ENCODE results near the gene ETS1.

The ETS1 gene

GRCh38 chr11:128593281-128593680, 5.9 kb upstream of the ETS1 start:
- DNase-seq = no peak

GRCh38 chr11:128592454-128592853, 5.1 kb upstream of the ETS1 start:
- DNase-seq = no peak

DNA sequence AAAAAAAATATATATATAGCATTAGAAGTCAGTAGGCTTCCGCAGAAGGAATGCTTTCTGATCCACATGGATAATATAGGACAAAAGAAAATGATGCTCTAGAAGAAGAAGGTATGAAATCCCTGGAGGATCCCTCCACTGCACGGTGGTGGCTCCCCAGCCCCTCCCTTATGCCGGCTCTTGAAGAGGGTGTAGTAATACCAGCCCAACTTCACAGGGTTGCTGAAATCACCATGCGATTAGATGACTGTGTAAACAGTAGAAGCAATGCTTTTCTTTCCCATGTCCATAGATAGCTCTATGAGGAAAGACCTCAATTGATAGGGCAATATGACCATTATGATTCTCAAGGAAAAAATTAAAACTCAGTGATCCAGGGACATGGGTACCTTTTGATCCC, 3.2 kb upstream of the ETS1 start:
- DNase-seq = no peak

GRCh38 chr11:128589998-128590397, 2.6 kb upstream of the ETS1 start:
- no peak for DNase-seq

GRCh38 chr11:128588093-128588492, 735 bp upstream of the ETS1 start:
- no peak for DNase-seq

GRCh38 chr11:128586689-128587088, 669 bp downstream of the ETS1 start:
- no peak for DNase-seq

GRCh38 chr11:128585498-128586238, 1.7 kb downstream of the ETS1 start:
- no peak for DNase-seq

DNA sequence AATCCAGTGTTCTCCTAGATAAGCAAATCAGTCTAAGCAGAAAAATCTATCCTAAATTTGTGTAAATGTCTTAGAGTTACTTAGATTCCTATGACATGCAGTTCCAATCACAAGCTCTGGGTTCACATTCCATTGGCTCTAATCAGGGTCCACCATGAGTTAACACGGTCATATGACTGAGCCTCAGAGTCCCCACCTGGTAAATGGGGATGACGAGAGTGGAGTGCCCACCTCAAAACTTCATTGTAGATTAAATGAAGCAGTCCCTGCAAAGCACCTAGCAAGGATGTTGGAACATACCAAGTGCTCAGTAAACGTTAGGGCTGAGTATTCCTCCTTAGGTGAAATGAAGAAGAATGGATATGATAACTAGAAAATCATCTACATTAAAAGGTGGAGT, 3.1 kb downstream of the ETS1 start:
- DNase-seq = no peak

- DNase-seq = no peak
These were observed 4.6 kb downstream of the ETS1 start for GRCh38 chr11:128582496-128583366.

DNA sequence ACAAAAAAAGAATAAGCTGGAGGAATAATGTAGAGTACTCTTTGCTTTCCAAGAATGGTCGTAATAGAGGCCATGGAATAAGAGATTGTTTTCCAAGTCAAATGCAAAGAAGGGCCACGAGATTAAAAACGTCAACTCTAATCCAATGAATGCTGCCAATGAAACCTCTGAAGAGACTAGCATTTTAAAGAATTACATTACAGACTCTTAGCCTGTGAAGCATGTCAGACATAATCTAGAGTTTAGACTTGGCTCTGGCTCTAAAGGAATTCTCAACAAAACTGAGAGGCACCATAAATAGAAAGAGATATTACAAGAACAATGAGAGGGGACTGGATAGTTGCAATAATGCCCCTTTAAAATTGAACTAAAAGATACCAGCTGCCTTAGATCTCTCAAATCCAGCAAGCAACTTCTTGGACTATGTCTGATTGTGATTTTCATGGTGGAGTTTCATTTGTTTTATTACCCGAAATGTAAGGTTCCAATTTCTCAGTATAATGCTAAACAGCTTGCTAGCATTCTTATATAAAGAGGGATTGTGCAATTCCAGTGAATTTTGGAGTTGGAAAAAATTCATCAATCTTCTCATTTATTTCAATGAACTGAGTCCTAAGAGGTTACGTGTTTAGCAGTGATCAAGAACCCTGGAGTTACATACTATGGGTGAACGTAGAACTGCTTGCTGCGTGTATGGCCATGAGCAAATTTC, 5.6 kb downstream of the ETS1 start:
- DNase-seq = no peak

- no peak for DNase-seq
These were observed 6.7 kb downstream of the ETS1 start for GRCh38 chr11:128580612-128581011.

GRCh38 chr11:128579798-128580504, 7.4 kb downstream of the ETS1 start:
- DNase-seq = peak in 1 of 2 donors; percentile 10

GRCh38 chr11:128576555-128576954, 10.8 kb downstream of the ETS1 start:
- no peak for DNase-seq

- peak in 1 of 2 donors; percentile 15 for DNase-seq
These were observed 11.4 kb downstream of the ETS1 start for GRCh38 chr11:128575961-128576350.

- DNase-seq = no peak
These were observed 12.0 kb downstream of the ETS1 start for GRCh38 chr11:128575174-128575960.

- DNase-seq = no peak
These were observed 12.8 kb downstream of the ETS1 start for GRCh38 chr11:128574576-128575011.

- no peak for DNase-seq
These were observed 13.7 kb downstream of the ETS1 start for GRCh38 chr11:128573638-128574037.

GRCh38 chr11:128572965-128573364, 14.4 kb downstream of the ETS1 start:
- DNase-seq = no peak

GRCh38 chr11:128570632-128571031, 16.7 kb downstream of the ETS1 start:
- DNase-seq = no peak

DNA sequence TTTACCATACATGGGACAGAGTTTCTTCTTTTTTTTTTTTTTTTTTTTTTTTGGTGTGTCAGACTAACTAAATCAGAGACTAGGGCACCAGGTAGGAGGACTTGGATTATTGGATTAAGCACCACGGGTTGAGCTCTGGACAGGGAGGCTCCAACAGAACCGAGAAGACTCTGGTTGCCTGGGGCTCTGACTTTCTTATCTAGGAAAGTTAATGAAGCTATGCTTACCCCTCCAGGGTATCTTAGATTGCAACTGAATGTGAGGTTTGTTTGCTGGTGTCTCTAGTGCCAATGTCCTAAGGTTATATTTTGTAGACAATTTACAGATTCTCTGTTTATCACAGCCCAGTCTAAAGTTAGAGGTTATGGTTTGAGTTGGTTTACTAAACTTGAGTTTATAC, 18.1 kb downstream of the ETS1 start:
- no peak for DNase-seq

DNA sequence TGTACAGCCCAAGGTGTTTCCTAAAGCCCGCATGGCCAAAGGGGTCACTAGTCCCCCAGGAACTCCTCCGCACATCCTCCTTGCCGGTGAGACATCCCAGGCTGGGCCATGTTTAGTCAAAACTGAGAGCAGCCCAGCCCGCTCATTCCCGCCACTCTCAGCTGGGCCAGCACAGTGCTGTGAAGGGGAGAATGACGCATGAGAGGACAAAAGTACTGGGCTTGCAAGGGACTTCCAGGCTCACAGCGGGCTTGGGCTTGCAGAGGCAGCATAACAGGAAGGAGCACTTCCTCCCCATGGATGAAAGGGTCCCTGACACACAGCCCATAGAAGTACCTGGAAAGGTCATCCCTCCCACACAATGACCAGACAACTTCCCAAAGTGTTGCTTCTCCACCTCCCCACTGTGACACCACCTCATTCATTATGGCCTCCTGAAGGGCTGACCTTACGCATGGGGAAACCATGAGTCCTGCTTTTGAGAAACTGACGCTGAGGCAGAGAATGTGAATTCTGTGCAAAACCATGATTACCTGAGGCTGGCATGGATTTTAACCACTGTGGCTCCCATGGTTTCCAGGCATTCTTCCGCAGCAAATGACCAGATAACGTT, 19.1 kb downstream of the ETS1 start:
- no peak for DNase-seq

DNA sequence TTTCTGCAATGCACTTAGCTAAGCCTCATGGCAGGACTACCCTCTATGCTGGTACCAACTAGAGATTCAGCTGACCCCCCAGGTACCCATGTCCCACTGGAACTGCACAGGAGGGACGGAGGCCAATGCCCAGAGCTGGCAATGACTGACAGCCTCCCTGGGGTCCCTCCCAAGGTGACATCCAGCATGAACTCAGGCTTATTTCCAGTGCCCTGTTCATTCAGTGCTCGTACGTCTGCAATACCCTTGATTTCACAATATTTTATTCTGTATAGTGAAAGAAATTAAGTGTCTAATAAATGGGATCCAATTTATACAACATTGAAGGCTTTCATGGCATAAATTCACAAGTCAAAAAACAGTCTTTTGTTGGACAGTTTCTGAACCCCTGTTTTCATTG, 20.2 kb downstream of the ETS1 start:
- no peak for DNase-seq

Measured in CD4-positive, alpha-beta T cell treated with Interferon alpha-2 for 1 hour (primary cell).